ENCODE measurements around the gene PGLYRP1.

DNA sequence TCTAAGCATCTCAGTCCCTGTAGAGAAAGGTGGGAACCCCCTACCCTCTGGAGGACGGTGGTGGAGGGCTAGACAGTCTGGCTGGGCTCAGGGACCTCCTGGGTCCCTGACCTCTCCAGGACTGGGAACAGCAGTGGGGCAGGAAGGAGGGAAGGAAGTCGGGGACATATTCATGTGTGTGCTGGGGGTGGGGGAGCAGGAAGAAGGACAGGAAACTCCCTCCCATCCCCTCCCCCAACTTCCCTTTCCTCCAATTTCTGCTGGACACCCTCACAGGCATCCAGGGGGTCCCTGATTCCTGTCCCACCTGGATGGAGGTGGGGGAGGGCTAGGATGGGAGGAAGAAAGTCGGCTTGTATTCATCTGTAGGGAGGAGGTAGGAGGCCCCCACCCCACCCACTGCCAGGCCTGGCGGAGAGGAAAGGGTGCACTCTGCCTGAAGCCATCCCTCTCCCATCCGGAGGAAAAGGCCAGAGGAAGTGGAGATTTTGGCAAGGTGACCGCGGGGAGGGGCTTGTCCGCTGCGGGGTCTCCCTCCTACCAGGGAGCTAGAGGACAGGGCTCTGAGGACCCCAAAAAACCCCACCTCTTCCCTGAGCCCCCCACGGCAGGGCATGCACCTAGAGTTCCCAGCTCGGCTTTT lies 51.5 kb downstream of the PGLYRP1 start:
- no peak for TF ChIP-seq RAD21 (IDR thresholded peaks at IDR 0.05)
- TF ChIP-seq FOXA1 (IDR thresholded peaks at IDR 0.05), result no peak
- no peak for TF ChIP-seq CTCF (IDR thresholded peaks at IDR 0.05; ENCODE audit: low read depth, low read length, missing input control)
- TF ChIP-seq, protein P1, sequence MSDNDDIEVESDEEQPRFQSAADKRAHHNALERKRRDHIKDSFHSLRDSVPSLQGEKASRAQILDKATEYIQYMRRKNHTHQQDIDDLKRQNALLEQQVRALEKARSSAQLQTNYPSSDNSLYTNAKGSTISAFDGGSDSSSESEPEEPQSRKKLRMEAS (IDR thresholded peaks at IDR 0.05), result no peak
- TF ChIP-seq, protein P2, sequence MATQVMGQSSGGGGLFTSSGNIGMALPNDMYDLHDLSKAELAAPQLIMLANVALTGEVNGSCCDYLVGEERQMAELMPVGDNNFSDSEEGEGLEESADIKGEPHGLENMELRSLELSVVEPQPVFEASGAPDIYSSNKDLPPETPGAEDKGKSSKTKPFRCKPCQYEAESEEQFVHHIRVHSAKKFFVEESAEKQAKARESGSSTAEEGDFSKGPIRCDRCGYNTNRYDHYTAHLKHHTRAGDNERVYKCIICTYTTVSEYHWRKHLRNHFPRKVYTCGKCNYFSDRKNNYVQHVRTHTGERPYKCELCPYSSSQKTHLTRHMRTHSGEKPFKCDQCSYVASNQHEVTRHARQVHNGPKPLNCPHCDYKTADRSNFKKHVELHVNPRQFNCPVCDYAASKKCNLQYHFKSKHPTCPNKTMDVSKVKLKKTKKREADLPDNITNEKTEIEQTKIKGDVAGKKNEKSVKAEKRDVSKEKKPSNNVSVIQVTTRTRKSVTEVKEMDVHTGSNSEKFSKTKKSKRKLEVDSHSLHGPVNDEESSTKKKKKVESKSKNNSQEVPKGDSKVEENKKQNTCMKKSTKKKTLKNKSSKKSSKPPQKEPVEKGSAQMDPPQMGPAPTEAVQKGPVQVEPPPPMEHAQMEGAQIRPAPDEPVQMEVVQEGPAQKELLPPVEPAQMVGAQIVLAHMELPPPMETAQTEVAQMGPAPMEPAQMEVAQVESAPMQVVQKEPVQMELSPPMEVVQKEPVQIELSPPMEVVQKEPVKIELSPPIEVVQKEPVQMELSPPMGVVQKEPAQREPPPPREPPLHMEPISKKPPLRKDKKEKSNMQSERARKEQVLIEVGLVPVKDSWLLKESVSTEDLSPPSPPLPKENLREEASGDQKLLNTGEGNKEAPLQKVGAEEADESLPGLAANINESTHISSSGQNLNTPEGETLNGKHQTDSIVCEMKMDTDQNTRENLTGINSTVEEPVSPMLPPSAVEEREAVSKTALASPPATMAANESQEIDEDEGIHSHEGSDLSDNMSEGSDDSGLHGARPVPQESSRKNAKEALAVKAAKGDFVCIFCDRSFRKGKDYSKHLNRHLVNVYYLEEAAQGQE (IDR thresholded peaks at IDR 0.05), result no peak
- TF ChIP-seq JUND (IDR thresholded peaks at IDR 0.05), result no peak
- no peak for TF ChIP-seq ZBTB33 (IDR thresholded peaks at IDR 0.05)

All from liver (tissue), 3 donors.